K562 (cell line): Measurements from ENCODE around the gene IQGAP3.

Experiments
- CTCF ChIP-seq, 3 experiments: IDR thresholded peaks in 2 of 3; conservative IDR thresholded peaks in 1 of 3; 2 replicates each; pipeline ENCODE4 v1.5.1; 2011 to 2012; ENCODE audit warnings: low read length in 3 of 3, mild to moderate bottlenecking in 3 of 3, control low read depth in 2 of 3, improper control_type of control experiment in 1 of 3, inconsistent platforms in 1 of 3, low read depth in 1 of 3, mixed read lengths in 1 of 3, moderate library complexity in 1 of 3; ENCODE audit not compliant: insufficient read depth in 2 of 3
- MNT ChIP-seq, 2 experiments: fragments of 450-650 bp; conservative IDR thresholded peaks; 2 replicates each; pipeline ENCODE4 v1.6.1; 2017; ENCODE audit warnings: mild to moderate bottlenecking in 2 of 2, moderate library complexity in 2 of 2
- POLR2A ChIP-seq: fragments of 450-650 bp; conservative IDR thresholded peaks from 2 replicates; pipeline ENCODE4 v1.6.1; 2016
- ZNF395 ChIP-seq: fragments of 200-800 bp; sonication (Bioruptor generic); IDR thresholded peaks from 2 replicates; pipeline ENCODE4 v1.6.1; 2017; ENCODE audit warnings: missing genetic modification characterization, missing compliant biosample characterization

- no peak for TF ChIP-seq POLR2A
- no peak for TF ChIP-seq CTCF (IDR thresholded peaks at IDR 0.05 in 2 of 3, conservative IDR thresholded peaks at IDR 0.05 in 1 of 3; ENCODE audit: insufficient read depth in 2 of 3, low read depth in 1 of 3, low read length in 3 of 3)
- TF ChIP-seq ZNF395, result no peak
- TF ChIP-seq MNT (conservative IDR thresholded peaks at IDR 0.05), result no peak
Measured at GRCh38 chr1:156574039-156574633, 1.8 kb upstream of the IQGAP3 start.
